ENCODE results near the gene PITRM1.

Gene PITRM1

DNA sequence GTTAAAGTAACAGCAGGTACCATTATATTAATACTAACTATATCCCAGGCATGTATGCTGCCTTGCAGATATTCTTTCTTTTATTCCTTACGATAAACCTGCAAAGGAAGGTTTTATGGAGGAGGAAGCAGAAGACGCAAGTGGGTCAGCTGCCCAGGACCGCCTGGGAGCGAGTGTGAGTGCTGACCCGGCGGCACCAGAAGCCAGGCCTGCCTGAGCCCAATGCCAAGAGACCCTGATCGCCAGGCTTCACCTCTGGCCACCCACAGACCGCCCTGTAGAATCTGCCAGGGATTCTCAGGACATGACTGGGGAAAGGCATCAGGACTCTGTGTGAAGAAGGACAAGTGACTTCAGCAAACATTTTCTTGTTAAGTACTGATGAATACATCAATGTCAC is 26.3 kb downstream of the PITRM1 start:
- intact Hi-C loops (cut with DNase I; ENCODE audit: low total_unique reads), result no loop called here
- no peak for DNase-seq
- Histone ChIP-seq H3K9me3 (no peaks in the 10 kb centered on the region), H3K27me3 (no peaks in the 10 kb centered on the region), H3K4me1 (peaks cover 0 to 6% (median 0%) of the 10 kb centered on the region in 4 donors), H3K36me3 (peaks cover 95 to 100% (median 99%) of the 10 kb centered on the region in 3 donors), H3K4me3 (no peak overlapping the region), H3K27ac (no peak overlapping the region)
- TF ChIP-seq, protein P1, sequence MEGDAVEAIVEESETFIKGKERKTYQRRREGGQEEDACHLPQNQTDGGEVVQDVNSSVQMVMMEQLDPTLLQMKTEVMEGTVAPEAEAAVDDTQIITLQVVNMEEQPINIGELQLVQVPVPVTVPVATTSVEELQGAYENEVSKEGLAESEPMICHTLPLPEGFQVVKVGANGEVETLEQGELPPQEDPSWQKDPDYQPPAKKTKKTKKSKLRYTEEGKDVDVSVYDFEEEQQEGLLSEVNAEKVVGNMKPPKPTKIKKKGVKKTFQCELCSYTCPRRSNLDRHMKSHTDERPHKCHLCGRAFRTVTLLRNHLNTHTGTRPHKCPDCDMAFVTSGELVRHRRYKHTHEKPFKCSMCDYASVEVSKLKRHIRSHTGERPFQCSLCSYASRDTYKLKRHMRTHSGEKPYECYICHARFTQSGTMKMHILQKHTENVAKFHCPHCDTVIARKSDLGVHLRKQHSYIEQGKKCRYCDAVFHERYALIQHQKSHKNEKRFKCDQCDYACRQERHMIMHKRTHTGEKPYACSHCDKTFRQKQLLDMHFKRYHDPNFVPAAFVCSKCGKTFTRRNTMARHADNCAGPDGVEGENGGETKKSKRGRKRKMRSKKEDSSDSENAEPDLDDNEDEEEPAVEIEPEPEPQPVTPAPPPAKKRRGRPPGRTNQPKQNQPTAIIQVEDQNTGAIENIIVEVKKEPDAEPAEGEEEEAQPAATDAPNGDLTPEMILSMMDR (IDR thresholded peaks at IDR 0.05), result no peak

DNA sequence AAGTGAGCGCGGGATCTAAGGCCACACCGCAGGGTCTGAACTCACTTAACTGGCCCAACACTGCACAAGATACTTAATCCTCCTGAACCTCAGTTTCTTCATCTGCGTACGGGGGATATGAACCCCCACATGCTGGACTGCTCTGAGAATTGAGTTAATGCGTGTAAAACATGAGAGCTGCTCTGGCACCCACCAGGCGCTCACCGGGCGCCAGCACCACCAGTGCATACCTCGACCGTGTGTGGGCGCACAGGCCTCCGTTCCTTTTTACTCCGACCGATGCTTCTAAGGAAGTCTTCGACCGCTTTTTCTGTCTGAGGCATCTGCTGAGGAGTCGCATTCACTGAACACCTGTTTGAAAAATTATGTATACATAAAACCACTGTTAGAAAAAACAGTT is 27.2 kb downstream of the PITRM1 start:
- TF ChIP-seq, protein P1 (IDR thresholded peaks at IDR 0.05), result no peak
- no peaks in the 10 kb centered on the region for H3K27me3 ChIP-seq
- H3K4me3 ChIP-seq, result no peak overlapping the region
- no peak for DNase-seq
- intact Hi-C loops (cut with DNase I; ENCODE audit: low total_unique reads), result no loop called here
- no peaks in the 10 kb centered on the region for H3K9me3 ChIP-seq
- peaks cover 0 to 15% (median 7%) of the 10 kb centered on the region in 4 donors for H3K4me1 ChIP-seq
- no peak overlapping the region for H3K27ac ChIP-seq
- H3K36me3 ChIP-seq, result peaks cover 87 to 100% (median 97%) of the 10 kb centered on the region in 3 donors

DNA sequence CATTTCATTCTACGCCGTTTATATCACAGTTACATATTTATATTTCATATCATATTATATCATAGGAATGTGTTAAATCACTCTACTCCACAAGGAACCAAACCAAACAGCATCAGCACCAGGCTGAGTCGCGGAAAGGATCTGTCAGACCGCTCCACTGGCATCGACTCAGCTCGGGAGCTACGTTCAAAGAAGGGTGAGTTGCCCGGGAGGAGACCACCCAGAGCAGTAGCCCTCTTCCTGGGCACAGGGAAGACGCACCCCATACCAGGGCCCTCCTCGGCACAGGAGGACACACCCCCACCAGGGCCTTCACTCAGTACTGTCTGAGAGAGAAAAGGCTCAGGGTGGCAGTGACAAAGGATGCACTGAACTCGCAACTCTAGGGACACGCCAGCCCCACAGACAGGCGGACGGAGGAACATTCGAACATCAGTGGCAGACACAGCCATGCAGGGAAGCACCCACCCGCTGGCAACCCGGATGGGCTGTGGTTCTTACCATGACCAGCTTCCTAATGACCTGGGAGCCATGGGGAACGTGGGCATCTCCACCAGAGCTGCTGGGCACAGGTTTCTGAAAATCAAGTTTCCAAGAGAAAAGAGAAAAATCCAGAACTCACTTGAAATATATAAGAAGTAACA is 28.7 kb downstream of the PITRM1 start:
- DNase-seq, result no peak

DNA sequence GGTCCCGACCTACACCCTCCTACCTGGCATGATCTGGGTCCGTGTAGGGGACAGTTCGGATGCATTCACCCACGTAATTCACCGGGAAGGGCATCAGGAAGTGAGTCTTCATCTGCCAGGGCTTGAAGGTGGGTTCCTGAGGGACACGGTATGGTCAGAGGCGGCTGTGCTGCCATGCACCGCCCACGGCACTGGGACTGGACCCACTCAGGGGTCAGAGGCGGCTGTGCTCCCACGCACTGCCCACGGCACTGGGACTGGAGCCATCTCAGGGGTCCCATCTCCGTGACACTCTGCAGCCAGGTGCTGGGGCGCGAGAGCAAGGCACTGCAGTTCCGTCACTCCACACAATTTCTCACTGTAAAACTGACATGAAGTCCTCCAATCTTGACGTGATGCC is 29.2 kb downstream of the PITRM1 start:
- no peak for DNase-seq
- peaks cover 83 to 100% (median 97%) of the 10 kb centered on the region in 3 donors for H3K36me3 ChIP-seq
- H3K4me1 ChIP-seq, result peaks cover 0 to 24% (median 13%) of the 10 kb centered on the region in 4 donors
- H3K4me3 ChIP-seq, result no peak overlapping the region
- H3K9me3 ChIP-seq, result no peaks in the 10 kb centered on the region
- no peaks in the 10 kb centered on the region for H3K27me3 ChIP-seq
- intact Hi-C loops (cut with DNase I; ENCODE audit: low total_unique reads), result no loop called here
- no peak overlapping the region for H3K27ac ChIP-seq
- TF ChIP-seq, protein P1 (IDR thresholded peaks at IDR 0.05), result no peak

More for the DNA sequence above, 28.7 kb downstream of the PITRM1 start:
- Histone ChIP-seq H3K4me1 (peaks cover 0 to 24% (median 13%) of the 10 kb centered on the region in 4 donors), H3K4me3 (no peak overlapping the region), H3K9me3 (no peaks in the 10 kb centered on the region), H3K27me3 (no peaks in the 10 kb centered on the region), H3K27ac (no peak overlapping the region), H3K36me3 (peaks cover 83 to 100% (median 97%) of the 10 kb centered on the region in 3 donors)
- intact Hi-C loops (cut with DNase I; ENCODE audit: low total_unique reads), result no loop called here
- TF ChIP-seq, protein P1 (IDR thresholded peaks at IDR 0.05), result no peak

DNA sequence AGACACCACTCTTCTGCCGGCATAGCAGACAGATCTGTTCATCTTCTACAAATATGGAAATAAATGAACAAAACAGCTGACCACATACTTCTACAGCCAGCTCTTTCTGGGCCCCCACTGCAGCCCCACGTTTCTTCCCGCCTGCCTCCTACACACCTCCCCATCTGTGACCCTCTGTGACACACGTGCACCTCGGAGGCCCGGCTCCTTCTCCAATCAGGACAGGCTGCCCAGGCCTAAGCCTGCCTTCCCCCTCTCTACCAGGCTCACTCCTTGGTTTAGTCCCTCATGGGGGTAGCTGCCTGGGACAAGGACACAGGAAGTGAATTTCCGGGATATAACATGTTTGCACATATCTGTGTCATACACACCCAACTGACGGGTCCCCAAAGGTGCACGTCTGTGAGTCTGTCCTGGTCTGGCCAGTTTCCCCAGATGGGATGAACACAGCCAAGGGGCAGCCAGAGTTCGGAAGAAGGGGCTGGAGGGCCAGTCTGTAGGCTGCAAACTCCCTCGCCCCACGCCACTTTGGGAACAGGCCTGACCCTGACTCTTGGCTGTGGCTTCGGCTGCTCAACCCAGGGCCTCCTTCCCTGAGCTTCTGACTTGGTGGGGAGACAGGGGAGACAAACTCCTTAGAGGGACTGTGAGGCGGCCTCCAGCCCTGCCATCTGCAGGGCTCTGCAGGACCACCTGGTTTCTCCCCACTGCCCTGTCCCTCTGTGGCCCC is 30.3 kb downstream of the PITRM1 start:
- TF ChIP-seq, protein P1 (IDR thresholded peaks at IDR 0.05), result no peak
- Histone ChIP-seq H3K4me3 (no peak overlapping the region), H3K9me3 (no peaks in the 10 kb centered on the region), H3K36me3 (peaks cover 85 to 100% (median 98%) of the 10 kb centered on the region in 3 donors), H3K27ac (peak overlapping the region; percentile 13 to 52), H3K27me3 (no peaks in the 10 kb centered on the region), H3K4me1 (peaks cover 0 to 24% (median 13%) of the 10 kb centered on the region in 4 donors)
- DNase-seq, result no peak
- intact Hi-C loops (cut with DNase I; ENCODE audit: low total_unique reads), result no loop called here
